Muscle layer of colon (tissue), 2 donors: ENCODE measurements around the gene SFT2D1.
A peak's percentile ranks its signal among the peaks of the same experiment; 100 is the strongest.
"Not testable (repeated sequence)": the region's sequence is repeated elsewhere in the genome, so short reads cannot be mapped to it uniquely, and the experiment has no call there.

Source experiments
- H3K27ac ChIP-seq: one replicate; pipeline ENCODE4 v1.7.0; 2013; ENCODE audit warnings: low read depth, mild to moderate bottlenecking, low read length, moderate library complexity
- H3K27me3 ChIP-seq, 2 donors: one replicate each; pipeline ENCODE4 v1.7.0; 2013; ENCODE audit warnings: low read length in 2 of 2, mild to moderate bottlenecking in 2 of 2; ENCODE audit not compliant: insufficient read depth in 2 of 2, control insufficient read depth in 1 of 2
- H3K36me3 ChIP-seq: one replicate; pipeline ENCODE4 v1.7.0; 2013; ENCODE audit warnings: mild to moderate bottlenecking, low read length; ENCODE audit not compliant: insufficient read depth
- H3K4me1 ChIP-seq: one replicate; pipeline ENCODE4 v1.7.0; 2013; ENCODE audit warnings: mild to moderate bottlenecking, low read length; ENCODE audit not compliant: insufficient read depth
- H3K4me3 ChIP-seq, 2 donors: one replicate each; pipeline ENCODE4 v1.7.0; 2013; ENCODE audit warnings: low read length in 2 of 2, low read depth in 1 of 2, mild to moderate bottlenecking in 1 of 2, moderate library complexity in 1 of 2
- H3K9ac ChIP-seq: one replicate; pipeline ENCODE4 v1.7.0; 2013; ENCODE audit warnings: low read length
- H3K9me3 ChIP-seq: one replicate; pipeline ENCODE4 v1.7.0; 2013; ENCODE audit warnings: mild to moderate bottlenecking, low read length
- donor health status: abdominal sarcoma.
- donor health status: Adenocarcinoma of cecum.

SFT2D1 gene

DNA sequence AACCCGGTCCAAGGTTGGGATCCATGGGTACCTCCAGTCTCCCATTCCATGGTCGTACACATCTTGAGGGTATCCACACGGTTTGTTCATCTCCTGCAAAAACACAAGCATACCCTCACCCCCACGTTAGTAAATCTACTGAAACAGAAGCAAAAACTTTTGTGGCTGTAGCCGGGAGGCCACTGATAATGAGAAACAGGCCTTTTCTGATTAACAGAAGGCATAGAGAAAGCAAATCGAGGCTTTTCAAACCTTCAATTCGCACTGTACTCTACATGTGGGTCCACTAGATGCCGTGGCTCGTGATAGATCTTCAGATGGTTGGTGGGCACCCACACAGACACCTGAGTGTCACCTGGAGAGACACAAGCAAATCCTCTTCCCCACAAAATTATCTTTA lies 3.3 kb upstream of the SFT2D1 start:
- not testable (repeated sequence) for H3K9me3 ChIP-seq, H3K27me3 ChIP-seq, H3K4me3 ChIP-seq, H3K36me3 ChIP-seq, H3K9ac ChIP-seq, H3K27ac ChIP-seq
- peaks cover 13% of the 10 kb centered on the region for H3K4me1 ChIP-seq

DNA sequence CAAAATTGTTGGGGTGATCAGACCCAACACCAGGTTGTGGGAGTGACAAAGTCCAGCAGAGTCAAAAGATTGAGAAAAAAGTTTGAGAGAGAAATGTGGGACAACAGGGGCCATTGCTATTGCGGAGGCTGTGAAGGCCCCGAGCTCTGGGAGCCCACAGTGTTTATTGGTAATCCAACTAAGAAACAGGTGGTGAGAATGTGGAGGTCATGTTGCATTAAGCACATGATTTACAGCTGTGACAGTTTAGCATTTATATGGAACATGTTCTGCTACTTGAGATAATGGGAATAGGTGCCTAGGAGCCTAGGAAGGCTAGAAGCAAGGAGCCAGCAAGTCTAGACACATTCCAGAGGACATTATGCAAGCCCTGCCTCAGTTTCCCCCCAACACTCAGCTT lies 2.6 kb upstream of the SFT2D1 start:
- peaks cover 21% of the 10 kb centered on the region for H3K4me1 ChIP-seq
- not testable (repeated sequence) for H3K36me3 ChIP-seq, H3K9ac ChIP-seq, H3K27ac ChIP-seq, H3K4me3 ChIP-seq, H3K27me3 ChIP-seq, H3K9me3 ChIP-seq

DNA sequence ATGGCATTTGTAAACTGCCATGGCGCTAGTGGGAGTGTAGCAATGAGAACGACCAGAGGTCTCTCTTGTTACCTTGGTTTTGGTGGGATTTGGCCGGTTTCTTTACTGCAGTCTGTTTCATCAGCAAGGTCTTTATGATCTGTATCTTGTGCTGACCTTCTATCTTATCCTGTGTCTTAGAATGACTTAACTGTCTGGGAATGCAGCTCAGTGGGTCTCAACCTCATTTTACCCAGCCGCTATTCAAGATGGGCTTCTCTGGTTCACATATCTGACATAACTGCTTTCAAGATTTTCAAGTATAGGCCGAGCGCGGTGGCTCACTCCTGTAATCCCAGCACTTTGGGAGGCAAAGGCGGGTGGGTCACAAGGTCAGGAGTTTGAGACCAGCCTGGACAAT lies 1.9 kb upstream of the SFT2D1 start:
- no peak overlapping the region for H3K27ac ChIP-seq
- no peak overlapping the region for H3K9ac ChIP-seq
- no peaks in the 10 kb centered on the region for H3K27me3 ChIP-seq
- H3K4me3 ChIP-seq = no peak overlapping the region
- no peaks in the 10 kb centered on the region for H3K36me3 ChIP-seq
- H3K4me1 ChIP-seq = peaks cover 27% of the 10 kb centered on the region
- H3K9me3 ChIP-seq = no peaks in the 10 kb centered on the region

DNA sequence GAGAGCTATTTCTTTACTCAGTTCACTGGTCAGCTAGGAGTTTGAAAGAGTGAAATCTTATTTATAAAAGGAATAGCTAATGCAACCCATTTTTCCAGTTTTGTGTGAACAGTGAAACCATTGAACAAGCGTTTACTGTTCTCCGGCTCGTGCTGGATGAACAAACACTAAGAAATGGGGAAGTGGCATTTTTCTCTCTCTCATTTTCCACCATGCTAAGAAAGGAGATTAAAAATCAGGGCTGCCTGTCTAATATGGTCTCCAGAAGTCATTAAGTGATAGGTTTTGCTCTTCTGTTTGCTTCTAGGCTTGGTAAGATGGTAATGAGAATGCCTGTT lies 774 bp upstream of the SFT2D1 start:
- Histone ChIP-seq H3K4me1 (peaks cover 34% of the 10 kb centered on the region), H3K27ac (peak overlapping the region; percentile 93)

DNA sequence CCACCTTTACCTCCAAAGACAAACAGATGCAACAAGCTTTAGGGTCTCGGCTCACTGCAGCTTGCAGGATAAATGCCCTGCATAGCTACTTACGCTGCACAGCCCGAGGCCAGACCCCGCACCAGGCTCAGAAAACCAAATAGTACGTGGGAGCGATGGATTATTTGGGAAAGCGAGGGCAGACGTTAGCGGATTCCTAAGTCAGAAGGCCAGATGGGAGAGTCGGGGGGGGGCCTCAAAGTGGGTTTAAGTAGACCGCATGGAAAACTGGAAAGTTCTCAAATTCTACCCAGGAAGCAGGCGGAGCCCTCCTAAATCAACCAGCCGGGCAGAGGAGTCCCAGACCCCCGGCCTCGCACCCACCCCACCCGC lies 382 bp downstream of the SFT2D1 start:
- H3K9me3 ChIP-seq = no peaks in the 10 kb centered on the region
- H3K36me3 ChIP-seq = peaks cover 11% of the 10 kb centered on the region
- H3K9ac ChIP-seq = peak overlapping the region; percentile 77
- H3K27me3 ChIP-seq = no peaks in the 10 kb centered on the region
- H3K27ac ChIP-seq = peak overlapping the region; percentile 93
- H3K4me1 ChIP-seq = peaks cover 35% of the 10 kb centered on the region
- H3K4me3 ChIP-seq = peak overlapping the region; percentile 94 to 100

More for the DNA sequence above, 774 bp upstream of the SFT2D1 start:
- peak overlapping the region; percentile 94 to 100 for H3K4me3 ChIP-seq
- peaks cover under 1% of the 10 kb centered on the region for H3K36me3 ChIP-seq
- no peaks in the 10 kb centered on the region for H3K9me3 ChIP-seq
- H3K27me3 ChIP-seq = no peaks in the 10 kb centered on the region
- H3K9ac ChIP-seq = peak overlapping the region; percentile 77

DNA sequence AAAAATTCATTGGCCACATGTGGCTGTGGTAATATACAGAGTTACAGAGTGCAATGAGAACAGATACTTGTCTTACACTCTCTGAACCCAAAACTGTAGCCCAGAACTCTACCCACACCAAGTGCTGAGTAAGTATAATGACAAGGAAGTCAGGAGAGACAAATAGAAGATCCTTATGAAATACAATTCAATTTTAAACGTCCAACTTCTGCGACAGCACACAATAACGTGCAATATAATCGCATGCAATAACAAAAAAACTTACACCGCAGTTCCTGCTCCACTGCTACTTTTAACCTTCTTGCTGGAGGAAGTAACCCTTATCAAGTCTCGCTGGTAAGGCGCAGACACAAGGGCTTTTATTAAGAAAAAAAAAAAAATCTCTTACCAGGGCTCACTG lies 881 bp downstream of the SFT2D1 start:
- Histone ChIP-seq H3K4me1 (peaks cover 35% of the 10 kb centered on the region), H3K27ac (peak overlapping the region; percentile 93), H3K9me3 (no peaks in the 10 kb centered on the region), H3K36me3 (peaks cover 15% of the 10 kb centered on the region), H3K9ac (peak overlapping the region; percentile 77), H3K27me3 (no peaks in the 10 kb centered on the region), H3K4me3 (peak overlapping the region; percentile 94 to 100)

DNA sequence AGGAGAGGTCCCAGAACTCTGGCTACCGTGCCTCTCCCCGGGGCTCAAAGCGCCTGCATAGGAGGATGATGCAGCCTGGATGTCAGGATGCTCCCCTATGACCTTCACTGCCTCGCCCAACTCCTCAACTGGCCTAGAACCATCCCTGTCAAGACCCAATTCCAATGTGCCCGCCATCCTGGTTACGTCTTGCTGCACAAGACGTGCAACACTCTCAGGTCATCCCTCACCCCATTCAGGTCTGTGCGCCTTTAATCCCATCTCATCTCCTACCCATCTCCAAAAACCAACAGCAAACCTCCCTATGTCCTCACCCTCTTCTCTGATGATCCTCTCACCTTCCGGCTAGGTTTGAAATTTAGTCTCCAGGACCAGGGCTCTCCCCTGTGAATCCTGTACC lies 3.5 kb downstream of the SFT2D1 start:
- Histone ChIP-seq H3K27me3 (no peaks in the 10 kb centered on the region), H3K9ac (no peak overlapping the region), H3K4me3 (no peak overlapping the region), H3K4me1 (peaks cover 35% of the 10 kb centered on the region), H3K36me3 (peaks cover 25% of the 10 kb centered on the region), H3K27ac (no peak overlapping the region), H3K9me3 (no peaks in the 10 kb centered on the region)

DNA sequence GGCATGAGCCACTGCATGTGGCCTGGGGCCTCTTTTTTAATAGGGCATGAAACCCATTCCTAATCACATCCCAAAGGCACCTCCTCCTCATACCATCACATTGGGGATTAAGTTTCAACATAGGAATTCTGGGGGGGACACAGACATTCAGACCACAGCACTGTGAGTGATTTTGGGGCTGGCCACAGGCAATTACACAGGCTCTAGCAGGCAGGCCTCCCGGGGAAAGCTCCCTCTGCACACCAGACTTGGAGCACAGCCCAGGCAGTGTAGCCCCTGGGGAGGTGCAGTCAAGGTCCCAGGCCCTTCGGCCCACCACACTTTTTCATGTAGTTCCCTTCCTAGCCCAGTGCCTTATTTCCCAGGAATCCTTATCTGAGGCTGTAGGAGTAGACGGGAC lies 5.5 kb downstream of the SFT2D1 start:
- Histone ChIP-seq H3K9ac (no peak overlapping the region), H3K36me3 (peaks cover 25% of the 10 kb centered on the region), H3K9me3 (no peaks in the 10 kb centered on the region), H3K27me3 (no peaks in the 10 kb centered on the region), H3K4me1 (peaks cover 34% of the 10 kb centered on the region), H3K4me3 (no peak overlapping the region), H3K27ac (no peak overlapping the region)

DNA sequence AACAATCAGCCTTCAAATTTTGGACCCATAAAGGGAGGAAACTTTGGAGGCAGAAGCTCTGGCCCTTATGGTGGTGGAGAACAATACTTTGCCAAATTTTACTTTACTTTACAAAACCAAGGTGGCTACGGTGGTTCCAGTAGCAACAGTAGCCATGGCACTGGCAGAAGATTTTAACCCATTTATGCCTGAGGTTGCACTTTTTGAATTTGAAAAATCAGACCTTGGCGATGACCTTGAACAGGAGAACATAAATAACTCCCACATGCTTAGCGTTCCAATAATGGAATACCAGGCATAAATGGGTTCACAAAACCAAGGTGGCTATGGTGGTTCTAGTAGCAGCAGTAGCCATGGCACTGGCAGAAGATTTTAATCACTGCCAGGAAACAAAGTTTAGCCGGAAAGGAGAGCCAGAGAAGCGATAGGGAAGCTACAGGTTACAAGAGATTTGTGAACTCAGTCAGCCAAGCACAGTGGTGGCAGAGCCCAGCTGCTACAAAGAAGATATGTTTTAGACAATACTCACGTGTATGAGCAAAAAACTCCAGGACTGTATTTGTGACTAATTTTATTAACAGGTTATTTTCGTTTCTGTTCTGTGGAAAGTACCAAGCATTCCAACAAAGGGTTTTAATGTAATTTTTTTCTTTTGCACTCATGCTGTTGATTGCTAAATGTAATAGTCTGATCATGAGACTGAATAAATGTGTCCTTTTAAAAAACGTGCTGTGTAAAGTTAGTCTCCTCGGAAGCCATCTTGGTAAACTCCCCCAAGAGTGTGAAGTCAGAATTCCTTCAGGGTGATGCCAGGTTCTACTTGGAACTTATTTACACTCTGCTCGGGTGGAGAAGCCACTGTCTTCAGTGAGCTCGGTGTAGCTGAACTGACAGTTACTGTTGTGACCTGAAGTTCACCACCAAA lies 6.7 kb downstream of the SFT2D1 start:
- Histone ChIP-seq H3K27ac (no peak overlapping the region), H3K36me3 (peaks cover 25% of the 10 kb centered on the region), H3K4me3 (no peak overlapping the region), H3K9me3 (no peaks in the 10 kb centered on the region), H3K4me1 (peaks cover 35% of the 10 kb centered on the region), H3K27me3 (no peaks in the 10 kb centered on the region), H3K9ac (no peak overlapping the region)

DNA sequence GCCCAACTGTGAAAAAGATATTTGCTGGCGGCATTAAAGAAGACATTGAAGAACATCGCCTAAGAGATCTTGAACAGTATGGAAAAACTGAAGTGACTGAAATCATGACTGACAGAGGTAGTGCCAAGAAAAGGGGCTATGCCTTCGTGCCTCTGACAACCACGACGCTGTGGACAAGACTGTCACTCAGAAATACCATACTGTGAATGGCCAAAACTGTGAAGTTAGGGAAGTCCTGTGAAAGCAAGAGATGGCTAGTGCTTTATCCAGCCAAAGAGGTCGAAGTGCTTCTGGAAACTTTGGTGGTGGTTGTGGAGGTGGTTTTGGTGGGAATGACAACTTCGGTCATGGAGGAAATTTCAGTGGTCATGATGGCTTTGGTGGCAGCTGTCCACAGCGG lies 7.5 kb downstream of the SFT2D1 start:
- no peaks in the 10 kb centered on the region for H3K27me3 ChIP-seq
- peaks cover 27% of the 10 kb centered on the region for H3K4me1 ChIP-seq
- H3K9me3 ChIP-seq = no peaks in the 10 kb centered on the region
- H3K27ac ChIP-seq = no peak overlapping the region
- H3K9ac ChIP-seq = no peak overlapping the region
- H3K36me3 ChIP-seq = peaks cover 25% of the 10 kb centered on the region
- no peak overlapping the region for H3K4me3 ChIP-seq

DNA sequence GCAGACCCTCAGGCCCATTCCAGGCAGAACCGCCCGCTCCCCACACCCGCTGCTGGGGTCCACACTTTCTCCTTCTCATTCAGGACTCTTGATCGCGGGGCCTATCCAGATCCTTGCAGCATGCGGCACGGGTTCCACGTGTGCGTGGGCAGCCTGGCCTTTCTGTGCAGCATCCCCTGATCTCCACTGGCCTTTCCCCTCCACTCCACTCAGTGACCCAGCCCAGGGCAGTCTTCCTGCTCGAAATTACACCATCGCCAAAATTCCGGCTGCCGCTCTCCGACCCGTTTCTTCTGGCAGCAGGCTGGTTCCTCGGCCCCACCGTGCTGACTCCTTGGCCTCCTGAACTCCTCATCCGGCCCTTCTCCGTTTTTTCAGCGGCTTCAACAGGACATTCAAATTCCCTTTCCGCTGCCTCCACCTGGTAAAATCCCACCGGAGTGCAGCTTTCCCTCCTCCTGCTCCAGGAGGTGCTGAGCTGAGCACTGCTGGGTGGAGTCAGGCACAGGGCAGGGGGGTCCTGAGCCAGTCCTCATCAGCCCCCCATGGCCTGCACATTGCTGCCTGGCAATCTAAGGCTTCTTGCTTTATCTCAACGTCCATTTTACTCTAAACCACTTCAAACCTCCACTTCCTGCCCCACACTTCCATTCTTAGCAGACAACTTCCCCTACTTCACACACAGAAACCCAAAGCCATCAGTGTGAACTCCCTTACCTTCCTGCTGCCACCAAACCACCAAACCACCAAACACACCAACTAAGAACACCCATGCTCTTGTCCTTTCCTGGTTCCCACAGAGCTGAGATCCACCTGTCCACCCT lies 9.0 kb downstream of the SFT2D1 start:
- Histone ChIP-seq H3K4me3 (no peak overlapping the region), H3K9me3 (no peaks in the 10 kb centered on the region), H3K27me3 (no peaks in the 10 kb centered on the region), H3K4me1 (peaks cover 17% of the 10 kb centered on the region), H3K9ac (no peak overlapping the region), H3K27ac (no peak overlapping the region), H3K36me3 (peaks cover 32% of the 10 kb centered on the region)
